SK-N-SH (cell line): ENCODE data around the gene DYNC1H1. TPM values are rescaled to one million over a fixed set of nuclear protein-coding genes. Genes with fewer than 3 reads are reported as not detected.

ENCODE experiments used
- CTCF ChIA-PET: fragments of 300-600, 350-600 bp; formaldehyde crosslinking; extraction: SDS; loops from one replicate; lab custom pipeline; 2021; lab: Yijun Ruan, JAX
- POLR2A ChIA-PET: fragments of 350-600 bp; sonication (Branson Sonifier 250); formaldehyde crosslinking; extraction: SDS; loops from one replicate; lab custom pipeline; 2020; ENCODE audit warnings: antibody characterized with exemption, inconsistent platforms; lab: Yijun Ruan, JAX
- DNase-seq: peaks from one replicate; pipeline ENCODE4 v3.0.0; 2012
- H2AFZ ChIP-seq: fragments of 200-600 bp; sonication (generic); 2 replicates; pipeline ENCODE4 v1.8.1; 2016; ENCODE audit warnings: antibody characterized with exemption, mild to moderate bottlenecking, low read depth
- H3F3A ChIP-seq: fragments of 200-600 bp; sonication (generic); replicated peaks from 2 replicates; pipeline ENCODE3; 2016; ENCODE audit warnings: antibody characterized with exemption, mild to moderate bottlenecking; ENCODE audit not compliant: insufficient read depth
- H3K27ac ChIP-seq, 2 experiments: fragments of 200-500 bp in 1 of 2; fragments of 200-600 bp in 1 of 2; sonication (Bioruptor generic) in 1 of 2; sonication (generic), shearing (Covaris generic) in 1 of 2; 2 replicates each; pipeline versions ENCODE4 v1.5.1 to v1.6.1; 2014 to 2016; ENCODE audit warnings: low read depth in 2 of 2, inconsistent platforms in 1 of 2, low read length in 1 of 2, mild to moderate bottlenecking in 1 of 2, mixed read lengths in 1 of 2
- H3K27me3 ChIP-seq: fragments of 200-600 bp; sonication (generic), shearing (Covaris generic); 2 replicates; pipeline ENCODE4 v1.6.1; 2016; ENCODE audit warnings: mixed run types; ENCODE audit not compliant: insufficient read depth
- H3K36me3 ChIP-seq, 2 experiments: fragments of 200-500 bp in 1 of 2; fragments of 200-600 bp in 1 of 2; sonication (Bioruptor generic) in 1 of 2; sonication (generic) in 1 of 2; replicated peaks in 1 of 2; 2 replicates each; pipeline versions ENCODE3 to v1.5.1; 2014 to 2016; ENCODE audit warnings: low read length in 1 of 2, mild to moderate bottlenecking in 1 of 2; ENCODE audit not compliant: insufficient read depth in 2 of 2, control insufficient read depth in 1 of 2
- H3K4me1 ChIP-seq, 2 experiments: fragments of 200-500 bp in 1 of 2; fragments of 200-600 bp in 1 of 2; sonication (Bioruptor generic) in 1 of 2; sonication (generic), shearing (Covaris generic) in 1 of 2; 2 replicates each; pipeline versions ENCODE4 v1.5.1 to v1.6.1; 2014 to 2016; ENCODE audit warnings: low read depth in 1 of 2, low read length in 1 of 2, mixed run types in 1 of 2; ENCODE audit not compliant: insufficient read depth in 2 of 2, control insufficient read depth in 1 of 2
- H3K4me2 ChIP-seq: fragments of 200-600 bp; sonication (generic), shearing (Covaris generic); 2 replicates; pipeline ENCODE4 v1.6.1; 2017; ENCODE audit warnings: mixed run types
- H3K4me3 ChIP-seq, 2 experiments: fragments of 200-500 bp in 1 of 2; fragments of 200-600 bp in 1 of 2; sonication (Bioruptor generic) in 1 of 2; sonication (generic), shearing (Covaris generic) in 1 of 2; 2 replicates each; pipeline versions ENCODE4 v1.5.1 to v1.8.1; 2014 to 2016; ENCODE audit warnings: low read depth in 2 of 2, inconsistent platforms in 1 of 2, low read length in 1 of 2, mild to moderate bottlenecking in 1 of 2, mixed read lengths in 1 of 2, moderate library complexity in 1 of 2
- H3K79me2 ChIP-seq: fragments of 200-600 bp; sonication (generic); 2 replicates; pipeline ENCODE4 v1.8.1; 2017; ENCODE audit warnings: mild to moderate bottlenecking; ENCODE audit not compliant: insufficient read depth
- H3K9ac ChIP-seq: fragments of 200-600 bp; sonication (generic); 2 replicates; pipeline ENCODE4 v1.6.1; 2017; ENCODE audit warnings: mixed run types
- H3K9me2 ChIP-seq: fragments of 200-600 bp; sonication (generic); 2 replicates; pipeline ENCODE4 v1.6.1; 2017; ENCODE audit warnings: mixed run types
- H3K9me3 ChIP-seq: fragments of 200-600 bp; sonication (generic); 2 replicates; pipeline ENCODE4 v1.6.1; 2017; ENCODE audit warnings: mixed run types, mild to moderate bottlenecking, moderate library complexity
- H4K20me1 ChIP-seq: fragments of 200-600 bp; sonication (generic); 2 replicates; pipeline ENCODE4 v1.6.1; 2017; ENCODE audit warnings: mild to moderate bottlenecking, mixed run types; ENCODE audit not compliant: insufficient read depth
- ELF1 ChIP-seq: IDR thresholded peaks from 2 replicates; pipeline ENCODE4 v1.4.0; 2012
- JUND ChIP-seq: IDR thresholded peaks from 2 replicates; pipeline ENCODE4 v1.4.0; 2012
- SIN3A ChIP-seq: IDR thresholded peaks from 2 replicates; pipeline ENCODE4 v1.6.1; 2012; ENCODE audit warnings: low read depth, mild to moderate bottlenecking, low read length, moderate library complexity, borderline replicate concordance
- TCF12 ChIP-seq: IDR thresholded peaks from 2 replicates; pipeline ENCODE4 v1.4.0; 2012
- WGBS: methylation state at CpG from one replicate; pipeline ENCODE4 v1.1.6; 2017; ENCODE audit warnings: low lambda C conversion rate; 5-methylcytosine and 5-hydroxymethylcytosine counted together
- polyA plus RNA-seq, 3 experiments: library from polyadenylated mRNA; depleted of rRNA; stranded (reverse); fragments of >200 nt; gene quantifications; 2 replicates each; pipeline ENCODE4 v1.2.3, GENCODE V29; 2012
- TF ChIP-seq, protein P1 (sequence below): IDR thresholded peaks from 2 replicates; pipeline ENCODE4 v1.6.1; 2012; ENCODE audit warnings: mild to moderate bottlenecking, low read depth, low read length, moderate library complexity
- TF ChIP-seq, protein P2 (sequence below): IDR thresholded peaks from 2 replicates; pipeline ENCODE4 v1.4.0; 2012; ENCODE audit warnings: low read depth
- TF ChIP-seq, protein P3 (sequence below): IDR thresholded peaks from 2 replicates; pipeline ENCODE4 v1.4.0; 2012; ENCODE audit warnings: low read depth, borderline replicate concordance

DYNC1H1 gene
- polyA plus RNA-seq, 1 of the 3 experiments (the other 2 are of a cell fraction), result 140 TPM

DNA sequence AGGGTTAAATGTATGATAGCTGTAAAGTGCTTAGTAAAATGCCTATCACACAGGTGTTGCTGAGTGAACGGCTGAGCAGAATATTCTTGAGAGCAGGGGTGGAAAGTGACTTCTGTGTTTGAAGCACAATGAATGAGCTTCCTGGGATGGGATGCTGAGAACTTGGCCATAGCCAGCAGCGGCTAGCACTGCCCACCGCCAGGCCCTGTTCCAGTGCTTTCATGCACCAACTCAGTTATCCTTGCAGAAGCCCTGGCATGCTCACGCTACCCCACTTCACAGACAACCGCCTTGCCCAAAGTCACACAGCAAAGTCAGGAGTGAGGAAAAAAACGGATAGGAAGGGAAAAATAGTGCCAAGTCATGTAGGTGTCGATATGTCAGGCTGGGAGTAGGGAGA is 10.9 kb downstream of the DYNC1H1 start:
- H2AFZ ChIP-seq, result no peak overlapping the region
- ChIA-PET CTCF (no interaction called here), POLR2A (no interaction called here)
- peaks cover 49% of the 10 kb centered on the region for H4K20me1 ChIP-seq
- H3K9me3 ChIP-seq, result no peaks in the 10 kb centered on the region
- peak overlapping the region in 1 of 2 experiments; percentile 27; a peak in 1 of 4 replicates for H3K27ac ChIP-seq
- H3K79me2 ChIP-seq, result peaks cover 93% of the 10 kb centered on the region
- H3K36me3 ChIP-seq, result peaks cover 26 to 44% of the 10 kb centered on the region in 2 experiments
- no peaks in the 10 kb centered on the region for H3K9me2 ChIP-seq
- peaks cover 48% of the 10 kb centered on the region for H3F3A ChIP-seq
- H3K9ac ChIP-seq, result no peak overlapping the region
- H3K4me3 ChIP-seq, result no peak overlapping the region
- no peaks in the 10 kb centered on the region for H3K27me3 ChIP-seq
- TF ChIP-seq, protein P1, sequence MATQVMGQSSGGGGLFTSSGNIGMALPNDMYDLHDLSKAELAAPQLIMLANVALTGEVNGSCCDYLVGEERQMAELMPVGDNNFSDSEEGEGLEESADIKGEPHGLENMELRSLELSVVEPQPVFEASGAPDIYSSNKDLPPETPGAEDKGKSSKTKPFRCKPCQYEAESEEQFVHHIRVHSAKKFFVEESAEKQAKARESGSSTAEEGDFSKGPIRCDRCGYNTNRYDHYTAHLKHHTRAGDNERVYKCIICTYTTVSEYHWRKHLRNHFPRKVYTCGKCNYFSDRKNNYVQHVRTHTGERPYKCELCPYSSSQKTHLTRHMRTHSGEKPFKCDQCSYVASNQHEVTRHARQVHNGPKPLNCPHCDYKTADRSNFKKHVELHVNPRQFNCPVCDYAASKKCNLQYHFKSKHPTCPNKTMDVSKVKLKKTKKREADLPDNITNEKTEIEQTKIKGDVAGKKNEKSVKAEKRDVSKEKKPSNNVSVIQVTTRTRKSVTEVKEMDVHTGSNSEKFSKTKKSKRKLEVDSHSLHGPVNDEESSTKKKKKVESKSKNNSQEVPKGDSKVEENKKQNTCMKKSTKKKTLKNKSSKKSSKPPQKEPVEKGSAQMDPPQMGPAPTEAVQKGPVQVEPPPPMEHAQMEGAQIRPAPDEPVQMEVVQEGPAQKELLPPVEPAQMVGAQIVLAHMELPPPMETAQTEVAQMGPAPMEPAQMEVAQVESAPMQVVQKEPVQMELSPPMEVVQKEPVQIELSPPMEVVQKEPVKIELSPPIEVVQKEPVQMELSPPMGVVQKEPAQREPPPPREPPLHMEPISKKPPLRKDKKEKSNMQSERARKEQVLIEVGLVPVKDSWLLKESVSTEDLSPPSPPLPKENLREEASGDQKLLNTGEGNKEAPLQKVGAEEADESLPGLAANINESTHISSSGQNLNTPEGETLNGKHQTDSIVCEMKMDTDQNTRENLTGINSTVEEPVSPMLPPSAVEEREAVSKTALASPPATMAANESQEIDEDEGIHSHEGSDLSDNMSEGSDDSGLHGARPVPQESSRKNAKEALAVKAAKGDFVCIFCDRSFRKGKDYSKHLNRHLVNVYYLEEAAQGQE, result no peak
- no peak for TF ChIP-seq TCF12
- TF ChIP-seq, protein P2, sequence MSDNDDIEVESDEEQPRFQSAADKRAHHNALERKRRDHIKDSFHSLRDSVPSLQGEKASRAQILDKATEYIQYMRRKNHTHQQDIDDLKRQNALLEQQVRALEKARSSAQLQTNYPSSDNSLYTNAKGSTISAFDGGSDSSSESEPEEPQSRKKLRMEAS, result no peak
- no peak overlapping the region for H3K4me2 ChIP-seq
- H3K4me1 ChIP-seq, result peaks cover 4 to 32% of the 10 kb centered on the region in 2 experiments
- 97% methylated on average over 7 of the region's 7 CpGs for WGBS
- DNase-seq, result no peak

DNA sequence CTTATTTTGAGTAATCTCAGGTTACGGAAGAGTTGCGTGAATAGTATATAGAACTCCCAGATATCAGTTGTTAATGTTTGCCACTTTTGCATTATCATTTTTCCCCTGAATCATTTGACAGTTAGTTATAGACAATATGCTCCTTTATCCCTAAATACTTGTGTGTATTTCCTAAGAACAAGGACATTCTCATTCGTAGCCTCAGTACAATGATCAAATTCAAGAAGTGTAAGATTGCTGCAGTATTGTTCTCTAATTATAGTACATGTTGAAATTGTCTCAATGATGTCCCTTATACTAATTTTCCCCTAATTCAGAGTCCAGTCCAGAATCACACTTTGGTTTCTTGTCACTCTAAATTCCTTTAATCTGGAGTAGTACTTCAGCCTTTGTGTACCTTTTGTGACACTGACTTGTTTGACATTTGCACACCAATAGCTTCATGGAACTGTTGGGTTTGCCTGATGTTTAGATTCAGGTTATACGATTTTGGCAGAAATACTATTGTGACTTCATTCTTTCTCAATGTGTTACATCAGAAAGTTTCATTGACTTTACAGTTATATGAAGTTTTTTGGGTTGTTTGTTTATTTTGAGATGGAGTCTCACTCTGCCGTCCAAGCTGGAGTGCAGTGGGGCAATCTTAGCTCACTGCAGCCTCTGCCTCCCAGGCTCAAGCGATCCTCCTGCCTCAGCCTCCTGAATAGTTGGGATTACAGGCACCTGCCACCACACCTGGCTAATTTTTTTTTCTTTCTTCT is 13.1 kb downstream of the DYNC1H1 start:
- peaks cover 42 to 63% of the 10 kb centered on the region in 2 experiments for H3K36me3 ChIP-seq
- POLR2A ChIA-PET, result no interaction called here
- WGBS, result 90% methylated on average over 6 of the region's 6 CpGs

More for the DNA sequence above, 13.1 kb downstream of the DYNC1H1 start:
- Histone ChIP-seq H2AFZ (no peak overlapping the region), H3K27ac (peak overlapping the region in 1 of 2 experiments; percentile 88; a peak in 1 of 4 replicates), H3K4me3 (no peak overlapping the region), H3K4me2 (no peak overlapping the region), H3K9ac (no peak overlapping the region), H3K79me2 (peaks cover 89% of the 10 kb centered on the region), H3F3A (peaks cover 51% of the 10 kb centered on the region), H3K27me3 (no peaks in the 10 kb centered on the region), H3K4me1 (peaks cover 0 to 32% of the 10 kb centered on the region in 2 experiments; a peak in 3 of 4 replicates), H3K9me3 (no peaks in the 10 kb centered on the region), H3K9me2 (no peaks in the 10 kb centered on the region), H4K20me1 (peaks cover 47% of the 10 kb centered on the region)
- CTCF ChIA-PET, result interaction anchor here (0.6 kb wide), 1 partner anchor 547 kb away, joined by 3 read pairs; no protein-coding TSS in a partner anchor
- DNase-seq, result no peak
- TF ChIP-seq, protein P3, sequence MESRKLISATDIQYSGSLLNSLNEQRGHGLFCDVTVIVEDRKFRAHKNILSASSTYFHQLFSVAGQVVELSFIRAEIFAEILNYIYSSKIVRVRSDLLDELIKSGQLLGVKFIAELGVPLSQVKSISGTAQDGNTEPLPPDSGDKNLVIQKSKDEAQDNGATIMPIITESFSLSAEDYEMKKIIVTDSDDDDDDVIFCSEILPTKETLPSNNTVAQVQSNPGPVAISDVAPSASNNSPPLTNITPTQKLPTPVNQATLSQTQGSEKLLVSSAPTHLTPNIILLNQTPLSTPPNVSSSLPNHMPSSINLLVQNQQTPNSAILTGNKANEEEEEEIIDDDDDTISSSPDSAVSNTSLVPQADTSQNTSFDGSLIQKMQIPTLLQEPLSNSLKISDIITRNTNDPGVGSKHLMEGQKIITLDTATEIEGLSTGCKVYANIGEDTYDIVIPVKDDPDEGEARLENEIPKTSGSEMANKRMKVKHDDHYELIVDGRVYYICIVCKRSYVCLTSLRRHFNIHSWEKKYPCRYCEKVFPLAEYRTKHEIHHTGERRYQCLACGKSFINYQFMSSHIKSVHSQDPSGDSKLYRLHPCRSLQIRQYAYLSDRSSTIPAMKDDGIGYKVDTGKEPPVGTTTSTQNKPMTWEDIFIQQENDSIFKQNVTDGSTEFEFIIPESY, result no peak
- TF ChIP-seq JUND (no peak), SIN3A (no peak), ELF1 (no peak)
